Activated naive CD4-positive, alpha-beta T cell treated with anti-CD3 and anti-CD28 coated beads, Interleukin-2, amount 50 U/mL, for 16 hours (primary cell): Measurements from ENCODE around the gene CALHM1.

Experiments used
- DNase-seq: peaks from one replicate; pipeline ENCODE4 v3.0.0-alpha.2; 2020

The CALHM1 gene

DNA sequence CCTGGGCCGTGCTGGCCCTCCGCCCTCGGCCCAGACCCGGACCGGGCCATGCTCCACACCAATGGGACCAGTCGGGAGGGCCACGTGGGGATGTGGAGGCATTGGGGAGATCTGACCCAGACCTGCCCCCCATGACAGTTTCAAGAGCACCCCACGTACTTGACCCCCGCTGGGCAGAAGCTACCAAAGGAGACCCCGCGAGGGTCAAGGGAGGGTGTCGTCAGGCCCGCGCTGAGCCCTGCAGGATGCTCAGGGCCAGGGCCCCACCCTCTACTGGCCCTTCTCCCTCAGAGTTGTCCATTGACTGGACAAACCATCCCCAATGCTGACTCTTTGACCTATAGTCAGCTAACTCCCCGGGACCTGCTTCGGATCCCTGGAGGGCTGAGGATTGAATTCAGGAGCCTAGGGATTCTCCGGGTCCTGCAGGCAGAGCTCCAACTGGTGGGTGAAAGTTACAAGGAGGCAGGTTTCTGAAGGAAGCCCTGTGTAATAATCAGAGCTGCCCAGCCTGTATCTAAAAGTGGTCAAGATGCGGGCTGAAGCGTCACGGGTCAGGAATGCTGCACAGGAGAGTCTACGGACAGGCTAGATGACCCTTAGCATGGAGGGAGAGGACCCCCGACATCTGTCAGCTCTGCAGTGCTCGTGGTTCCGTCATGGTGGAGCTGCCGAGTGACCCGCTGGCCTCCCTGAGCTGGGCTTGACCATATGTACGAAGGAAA, 6.0 kb downstream of the CALHM1 start:
- DNase-seq, result no peak

DNA sequence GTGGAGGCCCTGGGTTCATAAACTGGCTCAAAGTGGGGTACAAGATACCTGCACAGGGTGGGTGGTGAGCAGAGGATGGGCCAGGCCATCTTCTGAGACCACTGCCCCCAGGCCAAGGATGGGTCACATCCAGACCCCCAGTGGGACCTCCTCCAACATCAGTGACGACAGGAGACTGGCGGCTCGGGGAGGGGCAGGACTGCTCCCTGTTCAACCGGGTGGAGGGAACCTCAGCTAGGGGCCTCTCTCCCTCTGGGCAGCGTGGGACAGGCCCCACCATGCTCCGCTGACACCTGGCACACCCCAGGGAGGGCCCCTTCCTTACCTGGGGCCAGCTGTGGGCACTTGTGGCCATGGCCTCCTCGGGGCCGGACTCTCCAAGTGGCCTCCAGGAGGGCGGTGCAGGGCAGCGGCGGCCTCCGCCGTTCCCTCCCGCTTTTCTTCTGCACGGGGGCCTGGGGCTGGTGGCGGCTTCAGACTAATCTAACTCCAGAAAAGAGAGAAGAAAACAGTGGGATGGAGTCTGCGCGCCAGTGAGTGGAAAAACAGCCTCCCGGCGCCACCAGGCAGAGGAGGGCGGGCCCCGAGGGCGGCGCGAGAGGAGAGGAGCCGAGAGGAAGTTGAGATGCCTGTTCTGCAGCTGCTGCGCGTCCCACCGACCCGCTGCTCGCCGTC, 6.7 kb downstream of the CALHM1 start, which contains the start of gene CALHM2:
Gene CALHM2, minus strand, starts transcription at position 540 of the 675 bp plus-strand sequence. CDS start 2,429 bp downstream, outside the sequence.
- peak; percentile 61 for DNase-seq

DNA sequence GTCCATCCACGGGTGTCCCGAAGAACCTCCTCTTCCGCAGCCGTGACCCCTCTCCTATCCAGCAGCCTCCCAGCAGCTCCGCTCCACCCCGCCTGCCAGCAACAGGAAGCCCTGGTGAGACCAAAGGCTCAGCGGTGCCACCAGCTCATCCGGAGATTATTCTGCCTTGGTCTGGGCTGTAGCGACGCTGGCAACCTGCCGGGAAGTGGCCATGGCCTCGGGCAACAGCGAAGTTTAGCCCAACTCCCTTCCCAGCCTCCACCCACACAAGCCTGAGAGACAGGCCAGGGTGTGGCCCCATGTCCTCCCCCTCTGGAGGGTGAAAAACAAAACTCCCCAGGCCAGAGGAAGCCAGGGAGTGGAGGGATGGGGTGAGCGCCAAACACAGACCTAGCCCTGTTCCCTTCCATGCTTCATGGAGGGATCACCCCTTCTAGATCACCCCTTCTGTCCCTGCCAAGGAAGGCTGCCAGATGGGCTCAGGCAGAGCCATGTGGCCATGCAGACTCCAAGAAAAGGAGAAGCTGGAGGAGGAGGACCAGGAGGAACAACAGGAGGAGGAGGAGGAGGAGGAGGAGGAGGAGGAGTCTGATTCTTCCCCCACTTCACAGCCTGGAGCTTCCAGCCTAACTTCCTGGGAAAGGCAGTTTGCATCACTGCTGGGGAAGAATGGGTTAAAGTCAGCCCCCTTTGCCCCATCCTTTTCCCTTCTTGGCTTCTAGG, 7.4 kb downstream of the CALHM1 start:
- peak; percentile 40 for DNase-seq

DNA sequence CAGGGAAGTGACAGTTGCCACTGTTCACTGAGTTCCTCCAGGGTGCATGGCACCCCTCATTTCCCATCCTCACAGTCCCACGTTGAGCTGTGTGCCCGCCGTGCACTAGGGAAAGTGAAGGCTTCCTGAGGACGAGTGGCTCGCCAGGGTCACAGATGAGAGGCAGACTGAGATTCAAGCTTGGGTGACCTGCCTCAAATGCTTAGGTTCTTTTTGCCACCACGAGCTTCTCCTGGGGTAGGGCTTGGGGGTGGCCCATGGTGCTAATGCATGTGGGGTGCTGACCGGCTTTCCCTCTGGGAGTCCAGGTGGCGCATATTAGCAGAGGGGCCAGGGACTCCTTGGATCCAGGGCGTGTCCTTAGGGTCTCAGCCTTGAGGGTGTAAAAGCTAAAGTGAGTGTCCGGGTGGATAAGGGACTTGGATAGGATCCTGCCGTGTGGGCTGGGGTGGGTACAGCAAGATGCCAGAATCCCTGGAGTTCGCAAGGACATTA, 8.5 kb downstream of the CALHM1 start:
- no peak for DNase-seq

DNA sequence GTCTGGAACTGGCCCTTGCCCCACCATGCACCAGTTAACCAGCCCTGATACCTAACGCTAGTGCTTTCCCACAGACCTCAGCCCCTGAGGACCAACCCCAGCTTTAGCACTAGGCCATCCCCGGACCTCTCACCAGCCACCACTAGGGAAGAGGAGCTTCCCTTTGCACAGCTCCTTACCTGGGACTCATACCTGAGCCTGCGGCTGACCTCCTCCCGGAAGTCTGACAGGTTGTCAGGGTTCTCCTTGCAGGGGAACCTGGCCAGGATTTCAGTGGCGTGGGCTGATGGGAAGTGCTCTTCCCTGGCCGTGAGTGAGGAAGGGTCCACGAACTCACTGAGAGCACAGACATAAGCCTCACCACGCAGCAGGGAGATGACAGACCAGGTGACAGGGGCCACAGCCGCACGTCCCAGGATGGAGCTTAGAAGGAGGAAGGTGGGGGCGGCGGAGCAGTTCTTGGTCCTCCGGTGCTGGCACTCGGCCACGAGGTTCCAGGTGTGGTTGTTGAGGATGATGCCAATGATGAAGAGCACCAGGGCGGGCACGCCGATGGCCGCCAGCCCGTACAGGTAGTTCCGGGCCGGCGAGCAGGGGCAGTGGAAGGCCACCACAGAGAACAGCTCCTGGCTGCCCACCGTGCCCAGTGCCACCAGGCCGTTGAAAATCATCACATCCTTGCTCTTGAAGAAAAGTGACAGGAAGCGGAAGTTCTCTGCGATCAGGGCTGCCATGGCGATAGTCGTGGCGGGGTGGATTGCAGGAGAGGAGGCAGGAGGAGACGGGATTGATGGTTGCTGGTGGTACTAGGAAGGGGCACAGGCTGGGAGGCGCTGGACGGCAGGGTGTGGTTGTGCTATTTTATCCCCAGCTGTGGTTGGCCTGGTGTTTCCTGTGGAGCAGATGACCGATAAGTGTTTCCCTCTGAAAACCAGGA, 9.2 kb downstream of the CALHM1 start:
- no peak for DNase-seq

DNA sequence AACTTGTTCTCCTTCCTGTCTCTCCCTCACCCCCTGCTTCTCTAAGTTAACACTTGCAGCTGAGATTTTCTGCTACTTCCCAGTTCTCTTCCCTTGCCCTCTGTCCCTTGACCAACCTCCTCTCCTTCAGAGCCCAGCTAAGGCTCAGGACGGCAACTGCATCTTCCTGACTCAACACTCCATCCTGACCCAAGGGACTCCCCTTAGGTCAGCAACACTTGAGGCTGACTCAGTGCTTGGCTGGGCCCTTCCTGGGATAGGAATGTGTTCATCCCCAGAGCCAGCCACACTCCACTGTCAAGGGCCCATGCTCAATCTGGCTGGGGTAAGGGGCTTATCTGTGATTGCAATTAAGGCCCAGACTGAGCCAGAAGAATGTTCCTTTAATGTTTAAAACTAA, 10.0 kb downstream of the CALHM1 start:
- no peak for DNase-seq

DNA sequence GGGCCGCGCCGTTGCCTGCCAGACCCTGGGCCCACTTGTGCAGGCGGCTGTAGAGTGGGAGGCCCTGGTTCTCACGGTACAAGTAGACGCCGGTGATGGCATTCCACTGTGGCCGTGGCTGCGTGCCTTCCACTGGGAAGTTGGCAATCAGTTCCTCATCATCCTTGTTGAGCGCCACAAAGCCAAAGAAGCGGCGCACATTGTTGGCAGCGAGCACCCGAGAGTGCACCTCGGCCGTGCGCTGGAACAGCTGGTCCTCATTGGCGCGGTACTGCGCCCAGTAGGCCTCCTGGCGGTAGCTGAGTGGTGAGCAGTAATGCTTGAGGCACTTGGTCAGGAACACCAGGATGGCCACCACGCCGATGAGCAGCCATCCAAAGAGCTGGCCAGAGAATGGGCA, 11.5 kb downstream of the CALHM1 start:
- no peak for DNase-seq

DNA sequence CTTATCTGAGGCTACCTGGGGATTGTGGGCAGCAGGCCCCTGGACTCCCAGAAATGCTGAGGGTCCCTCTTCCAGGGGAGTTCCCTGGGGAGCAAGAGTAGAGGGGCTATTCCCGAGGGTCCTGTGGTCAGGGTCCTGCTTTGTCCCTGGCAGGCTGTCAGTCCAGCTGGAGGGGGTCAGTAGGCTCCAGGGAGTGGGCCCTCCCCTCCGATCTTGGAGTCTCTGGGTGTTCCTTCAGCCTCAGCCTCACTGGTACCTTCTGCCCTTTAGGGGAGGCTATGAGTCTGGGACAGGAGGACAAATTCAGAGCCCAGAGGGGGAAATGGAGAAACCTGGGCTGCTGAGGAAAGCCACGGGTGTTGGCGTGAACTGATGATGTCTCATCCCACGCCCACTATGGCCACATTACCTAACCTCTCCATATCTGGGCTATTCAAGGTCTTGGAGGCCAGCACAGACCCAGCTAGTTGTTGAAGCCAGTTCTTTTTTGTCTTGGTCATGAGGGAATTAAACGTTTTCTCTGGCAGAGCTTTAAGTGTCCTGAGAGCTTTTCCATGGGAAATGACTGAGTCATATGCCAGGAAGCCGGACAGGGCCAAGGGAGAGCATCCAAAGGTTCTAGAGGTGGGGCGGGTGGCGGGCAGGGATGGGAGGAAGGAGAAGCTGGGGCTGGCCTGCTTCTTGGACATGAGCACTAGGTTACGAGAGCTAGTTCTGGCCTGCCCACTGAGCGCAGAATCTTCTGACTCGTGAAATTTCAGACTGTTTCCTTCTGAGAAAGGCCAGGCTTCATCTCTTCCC, 12.7 kb downstream of the CALHM1 start:
- DNase-seq, result no peak

DNA sequence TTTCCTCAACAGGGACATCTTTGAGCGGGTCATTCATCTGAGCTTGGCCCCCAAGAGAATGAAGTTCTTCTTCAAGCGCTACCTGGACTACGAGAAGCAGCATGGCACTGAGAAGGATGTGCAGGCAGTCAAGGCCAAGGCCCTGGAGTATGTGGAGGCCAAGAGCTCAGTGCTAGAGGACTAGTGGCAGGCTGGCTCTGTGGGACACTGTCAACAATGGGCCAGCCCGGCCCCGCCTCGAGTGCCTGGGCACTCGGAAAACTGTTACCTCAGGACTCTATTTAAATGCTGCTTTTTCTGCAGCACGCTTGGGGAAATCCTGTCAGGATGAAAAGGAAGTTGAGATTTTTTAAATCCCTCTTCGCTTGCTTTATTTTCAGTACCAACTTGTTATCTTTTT, 13.3 kb downstream of the CALHM1 start:
- no peak for DNase-seq

DNA sequence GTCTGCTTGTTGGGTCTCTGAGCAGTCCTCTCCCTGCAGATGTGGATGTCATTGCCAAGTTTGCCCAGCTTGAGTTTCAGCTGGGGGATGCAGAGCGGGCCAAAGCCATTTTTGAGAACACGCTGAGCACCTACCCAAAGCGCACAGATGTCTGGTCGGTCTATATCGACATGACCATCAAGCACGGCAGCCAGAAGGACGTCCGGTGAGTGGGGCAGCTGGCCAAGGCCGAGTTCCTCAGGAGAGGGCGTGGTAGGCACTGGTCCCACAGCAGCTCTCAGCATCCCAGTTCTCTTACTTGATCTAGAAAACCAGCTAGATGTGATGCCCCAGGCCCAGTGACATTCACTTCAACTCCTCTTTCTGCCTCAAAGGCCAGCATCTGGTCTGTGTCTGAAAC, 14.2 kb downstream of the CALHM1 start:
- no peak for DNase-seq

DNA sequence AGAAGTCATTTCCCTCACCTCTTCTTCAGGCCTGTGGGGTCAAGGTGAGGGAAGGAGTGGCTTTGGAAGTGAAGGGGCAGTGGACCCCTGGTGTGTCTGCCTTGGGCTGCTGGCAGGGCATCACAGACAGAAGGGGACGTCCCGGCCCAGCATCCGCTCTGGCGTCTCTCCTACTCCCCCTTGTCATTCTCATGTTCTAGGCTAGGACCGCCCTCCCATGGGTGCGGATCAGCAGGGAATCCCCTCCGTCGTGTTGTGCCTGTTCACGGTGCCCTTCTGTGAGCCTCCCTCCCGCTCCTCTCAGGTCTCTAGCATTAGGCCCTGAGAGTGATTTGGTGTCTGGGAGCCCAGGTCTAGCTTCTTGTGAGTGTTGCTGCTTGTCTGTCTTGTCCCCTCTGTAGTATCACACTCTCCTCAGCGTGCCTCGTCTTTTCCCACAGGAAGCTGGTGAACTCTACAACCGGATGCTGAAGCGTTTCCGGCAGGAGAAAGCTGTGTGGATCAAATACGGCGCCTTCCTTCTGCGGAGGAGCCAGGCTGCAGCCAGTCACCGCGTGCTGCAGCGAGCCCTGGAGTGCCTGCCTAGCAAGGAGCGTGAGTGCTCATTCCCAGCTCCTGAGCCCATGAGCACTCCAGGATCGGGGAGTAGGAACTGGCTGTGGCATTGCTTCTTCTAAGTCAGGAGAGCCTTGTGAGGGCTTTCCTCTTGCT, 15.1 kb downstream of the CALHM1 start:
- DNase-seq, result no peak

DNA sequence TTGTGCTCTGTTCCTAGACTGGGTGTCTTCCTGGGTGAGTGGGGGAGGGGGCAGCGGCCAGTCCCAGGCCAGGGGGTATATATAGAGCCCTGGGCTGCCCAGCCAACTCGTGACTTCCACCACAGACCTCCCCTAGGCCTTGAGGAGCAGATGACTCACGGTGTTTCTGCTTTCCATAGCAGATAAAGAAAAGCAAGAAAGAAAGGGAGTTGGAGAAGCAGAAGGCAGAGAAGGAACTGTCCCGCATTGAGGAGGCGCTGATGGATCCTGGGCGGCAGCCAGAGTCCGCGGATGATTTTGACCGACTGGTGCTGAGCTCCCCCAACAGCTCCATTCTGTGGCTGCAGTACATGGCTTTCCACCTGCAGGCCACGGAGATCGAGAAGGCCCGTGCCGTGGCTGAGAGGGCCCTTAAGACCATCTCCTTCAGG, 16.7 kb downstream of the CALHM1 start:
- DNase-seq, result no peak

DNA sequence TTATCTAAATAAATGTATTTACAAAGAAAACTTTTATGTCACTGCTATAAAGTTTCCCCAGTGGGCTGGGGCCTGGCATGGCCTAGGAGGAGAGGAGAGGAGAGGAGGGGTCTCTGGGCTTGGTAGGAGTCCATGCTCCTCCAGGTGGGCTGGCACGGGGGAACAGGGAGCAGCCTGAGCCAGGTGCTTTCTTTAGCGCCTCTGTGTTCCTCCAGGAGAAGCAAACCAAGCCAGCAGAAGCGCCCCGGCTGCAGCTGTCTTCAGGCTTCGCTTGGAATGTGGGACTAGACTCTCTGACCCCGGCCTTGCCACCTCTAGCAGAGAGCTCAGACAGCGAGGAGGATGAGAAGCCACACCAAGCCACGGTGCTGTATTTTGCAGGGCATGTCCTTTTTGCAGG, 17.1 kb downstream of the CALHM1 start:
- no peak for DNase-seq

DNA sequence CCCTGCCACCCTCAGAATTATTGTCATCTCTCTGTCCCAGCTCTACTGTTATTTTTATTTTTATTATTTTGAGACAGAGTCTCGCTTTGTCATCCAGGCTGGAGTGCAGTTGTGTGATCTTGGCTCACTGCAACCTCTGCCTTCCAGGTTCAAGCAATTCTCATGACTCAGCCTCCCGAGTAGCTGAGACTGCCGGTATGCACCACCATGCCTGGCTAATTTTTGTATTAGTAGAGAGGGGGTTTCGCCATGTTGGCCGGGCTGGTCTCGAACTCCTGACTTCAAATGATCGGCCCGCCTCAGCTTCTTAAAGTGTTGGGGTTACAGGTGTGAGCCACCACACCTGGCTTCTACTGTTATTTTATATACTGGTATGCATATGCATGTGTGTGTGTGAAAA, 17.5 kb downstream of the CALHM1 start:
- no peak for DNase-seq

DNA sequence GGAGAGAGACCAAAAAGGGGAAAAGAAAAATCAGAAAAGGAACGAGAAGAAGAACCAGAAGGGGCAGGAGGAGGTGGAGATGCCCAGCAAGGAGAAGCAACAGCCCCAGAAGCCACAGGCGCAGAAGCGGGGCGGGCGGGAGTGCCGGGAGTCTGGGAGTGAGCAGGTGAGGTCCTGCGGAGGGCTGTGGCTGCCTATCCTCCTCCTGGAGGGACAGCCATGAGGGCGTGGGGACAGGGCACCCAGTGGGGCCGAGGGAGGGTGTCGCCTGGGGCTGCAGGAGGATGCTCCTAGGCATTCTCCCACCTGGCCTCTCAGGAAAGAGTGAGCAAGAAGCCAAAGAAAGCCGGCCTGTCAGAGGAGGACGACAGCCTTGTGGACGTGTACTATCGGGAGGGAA, 18.3 kb downstream of the CALHM1 start:
- no peak for DNase-seq

DNA sequence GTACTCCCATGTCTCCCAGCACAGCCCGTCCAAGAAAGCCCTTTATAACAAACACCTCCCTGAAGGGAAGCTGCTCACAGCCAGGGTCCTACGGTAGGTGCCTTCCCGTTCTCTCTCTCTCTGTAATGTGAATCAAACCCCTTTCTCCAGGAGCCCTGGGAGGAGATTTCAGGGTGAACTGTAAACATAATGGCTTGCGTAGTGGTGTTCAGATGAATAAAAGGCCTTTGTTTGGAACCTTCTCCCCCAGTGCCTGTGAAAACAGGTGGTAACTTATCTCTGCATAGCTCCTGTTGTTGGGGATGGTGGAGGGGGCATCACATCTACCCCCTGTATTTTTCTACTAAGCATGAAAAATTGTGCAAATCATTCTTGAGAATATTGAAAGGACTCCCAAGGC, 18.9 kb downstream of the CALHM1 start:
- DNase-seq, result no peak

DNA sequence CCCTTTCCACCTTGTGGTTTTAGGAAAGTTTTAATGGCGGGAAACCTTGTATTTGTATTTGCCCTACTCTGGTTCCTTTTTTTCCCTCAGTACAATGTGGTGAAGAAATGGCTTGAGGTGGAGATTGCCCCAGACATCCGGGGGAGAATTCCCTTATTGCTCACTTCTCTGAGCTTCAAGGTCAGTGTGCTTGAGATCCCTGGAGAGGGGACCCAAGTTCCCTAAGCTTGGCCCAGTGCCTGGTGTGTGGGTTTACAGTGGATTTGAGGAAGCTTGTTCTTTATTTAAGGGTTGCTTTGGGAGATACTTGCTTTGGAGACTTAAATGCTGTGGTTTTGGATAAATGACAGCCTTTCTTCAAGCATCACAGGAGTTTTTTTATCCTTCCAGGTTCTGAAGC, 24.8 kb downstream of the CALHM1 start:
- no peak for DNase-seq

DNA sequence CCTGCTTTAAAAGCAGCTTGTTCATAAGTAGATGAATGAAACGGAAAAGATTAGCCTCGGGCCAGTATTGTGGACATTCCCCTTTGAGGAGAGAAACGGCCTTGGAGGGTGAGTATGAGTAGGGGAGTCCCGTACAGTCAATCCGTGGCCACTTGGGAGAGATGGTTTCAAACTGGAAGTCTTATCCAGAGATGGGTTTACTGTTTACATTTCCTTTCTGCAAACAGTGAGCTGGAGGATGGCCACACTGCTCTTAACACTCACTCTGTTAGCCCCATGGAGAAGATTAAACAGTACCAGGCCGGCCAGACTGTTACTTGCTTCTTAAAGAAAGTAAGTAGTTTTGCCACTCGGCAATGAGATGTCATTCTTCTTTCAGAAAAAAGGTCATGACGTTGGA, 26.8 kb downstream of the CALHM1 start:
- no peak for DNase-seq

DNA sequence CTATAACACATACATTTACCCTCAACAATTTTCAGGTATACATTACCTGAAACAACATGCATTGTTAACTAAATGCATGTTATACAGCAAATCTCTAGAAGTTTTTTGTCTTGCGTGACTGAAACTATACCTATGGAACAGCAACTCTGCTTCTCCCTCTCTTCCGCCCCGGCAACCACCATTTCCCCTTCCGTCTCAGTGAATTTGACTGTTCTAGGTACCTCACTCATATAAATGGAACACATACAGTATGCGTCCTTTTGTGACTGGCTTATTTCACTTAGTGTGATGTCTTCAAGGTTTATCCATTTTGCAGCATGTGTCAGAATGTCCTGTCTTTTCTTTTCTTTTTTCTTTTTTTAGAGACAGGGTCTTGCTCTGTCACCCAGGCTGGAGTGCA, 29.1 kb downstream of the CALHM1 start:
- no peak for DNase-seq

DNA sequence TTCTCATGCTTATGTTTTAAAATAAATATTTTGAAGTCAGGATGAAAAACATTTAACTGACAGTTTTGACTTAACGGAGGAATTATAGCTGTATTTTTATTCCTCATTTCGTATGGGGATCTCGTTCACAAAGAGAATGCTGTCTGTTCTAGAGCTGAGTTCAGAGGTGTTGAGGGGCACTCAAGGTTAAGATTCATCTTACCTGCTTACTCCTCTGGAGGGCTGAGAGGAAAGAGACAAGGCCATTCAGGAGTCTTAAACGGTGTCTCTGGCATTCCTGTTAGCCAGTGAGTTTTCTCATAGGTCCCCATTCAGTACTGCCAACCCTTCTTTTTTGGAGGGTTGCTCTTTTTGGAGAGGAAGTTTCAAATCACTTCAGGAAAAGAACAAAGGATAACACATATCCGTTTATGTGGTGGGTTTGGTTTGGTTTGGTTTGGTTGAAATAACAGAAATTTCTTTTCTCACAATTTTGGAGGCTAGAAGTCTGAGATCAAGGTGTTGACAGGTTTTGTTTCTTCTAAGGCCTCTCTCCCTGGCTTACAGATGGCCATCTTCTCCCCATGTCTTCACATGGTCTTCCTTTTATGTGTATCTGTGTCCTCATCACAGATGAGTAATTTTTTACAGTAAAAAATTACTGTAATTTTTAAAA, 29.6 kb downstream of the CALHM1 start:
- no peak for DNase-seq

DNA sequence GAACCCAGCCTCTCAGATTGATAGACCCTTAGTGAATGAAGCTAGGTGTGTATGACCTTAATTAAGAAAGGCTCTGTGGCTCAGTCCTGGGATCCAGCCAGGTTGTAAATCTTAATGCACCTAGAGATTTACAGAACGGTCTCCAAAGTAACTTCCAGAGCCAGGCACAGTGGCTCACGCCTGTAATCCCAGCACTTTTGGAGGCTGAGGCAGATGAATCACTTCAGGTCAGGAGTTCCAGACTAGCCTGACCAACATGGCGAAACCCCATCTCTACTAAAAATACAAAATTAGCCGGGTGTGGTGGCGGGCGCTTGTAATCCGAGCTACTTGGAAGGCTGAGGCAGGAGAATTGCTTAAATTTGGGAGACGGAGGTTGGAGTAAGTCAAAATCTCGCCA, 30.8 kb downstream of the CALHM1 start:
- DNase-seq, result no peak
